Measurements from ENCODE around the gene CYP8B1.

GRCh38 chr3:42853739-42854302 lies 21.9 kb downstream of the CYP8B1 start:
- no peak for TF ChIP-seq CTCF (IDR thresholded peaks at IDR 0.05)
- TF ChIP-seq EP300 (IDR thresholded peaks at IDR 0.05), result no peak
- no peak for TF ChIP-seq POLR2AphosphoS5 (IDR thresholded peaks at IDR 0.05)
- no peak for TF ChIP-seq POLR2A (IDR thresholded peaks at IDR 0.05)
